ENCODE results near the gene DYSF.

- TF ChIP-seq, protein P1, sequence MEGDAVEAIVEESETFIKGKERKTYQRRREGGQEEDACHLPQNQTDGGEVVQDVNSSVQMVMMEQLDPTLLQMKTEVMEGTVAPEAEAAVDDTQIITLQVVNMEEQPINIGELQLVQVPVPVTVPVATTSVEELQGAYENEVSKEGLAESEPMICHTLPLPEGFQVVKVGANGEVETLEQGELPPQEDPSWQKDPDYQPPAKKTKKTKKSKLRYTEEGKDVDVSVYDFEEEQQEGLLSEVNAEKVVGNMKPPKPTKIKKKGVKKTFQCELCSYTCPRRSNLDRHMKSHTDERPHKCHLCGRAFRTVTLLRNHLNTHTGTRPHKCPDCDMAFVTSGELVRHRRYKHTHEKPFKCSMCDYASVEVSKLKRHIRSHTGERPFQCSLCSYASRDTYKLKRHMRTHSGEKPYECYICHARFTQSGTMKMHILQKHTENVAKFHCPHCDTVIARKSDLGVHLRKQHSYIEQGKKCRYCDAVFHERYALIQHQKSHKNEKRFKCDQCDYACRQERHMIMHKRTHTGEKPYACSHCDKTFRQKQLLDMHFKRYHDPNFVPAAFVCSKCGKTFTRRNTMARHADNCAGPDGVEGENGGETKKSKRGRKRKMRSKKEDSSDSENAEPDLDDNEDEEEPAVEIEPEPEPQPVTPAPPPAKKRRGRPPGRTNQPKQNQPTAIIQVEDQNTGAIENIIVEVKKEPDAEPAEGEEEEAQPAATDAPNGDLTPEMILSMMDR (IDR thresholded peaks at IDR 0.05), result no peak
- no peak for TF ChIP-seq POLR2A (IDR thresholded peaks at IDR 0.05)
These were observed 114.3 kb downstream of the DYSF start for GRCh38 chr2:71567625-71568024.
